Caco-2 (cell line): ENCODE measurements around the gene SULT2B1. TPM values are rescaled to one million over a fixed set of nuclear protein-coding genes. Genes with fewer than 3 reads are reported as not detected.
"Not testable (repeated sequence)": the region's sequence is repeated elsewhere in the genome, so short reads cannot be mapped to it uniquely, and the experiment has no call there.

Experiments used
- BruUV-seq: library from RNA; stranded (reverse); fragments of 400-500 nt; replicated peaks from 2 replicates; lab custom pipeline; 2021; lab: Mats Ljungman, UMichigan
- CTCF ChIA-PET: fragments of 300-600 bp; sonication (Branson Sonifier 250); formaldehyde crosslinking; loops from one replicate; lab custom pipeline; 2022; ENCODE audit warnings: antibody characterized with exemption; lab: Charles Lee
- POLR2A ChIA-PET: fragments of 300-600 bp; sonication (Branson Sonifier 250); formaldehyde crosslinking; loops from one replicate; lab custom pipeline; 2022; ENCODE audit warnings: antibody characterized with exemption; lab: Charles Lee
- DNase-seq, 2 experiments: peaks; one replicate each; pipeline versions ENCODE4 v3.0.0 to v3.0.0-alpha.2; 2020 to 2022
- H3K27me3 ChIP-seq: replicated peaks from 2 replicates; pipeline ENCODE4 v1.6.0; 2011; ENCODE audit warnings: low read length; ENCODE audit not compliant: control insufficient read depth, insufficient read depth
- H3K36me3 ChIP-seq: 2 replicates; pipeline ENCODE4 v1.5.1; 2011; ENCODE audit warnings: low read length; ENCODE audit not compliant: control insufficient read depth, insufficient read depth
- H3K4me1 ChIP-seq: fragments of 250-450 bp; sonication (Bioruptor Pico); 2 replicates; pipeline ENCODE4 v1.5.1; 2020; ENCODE audit warnings: mild to moderate bottlenecking
- H3K4me3 ChIP-seq: 2 replicates; pipeline ENCODE4 v1.5.1; 2011; ENCODE audit warnings: low read depth, mild to moderate bottlenecking, control low read depth, low read length
- H3K9me3 ChIP-seq: fragments of 250-450 bp; sonication (Bioruptor Pico); 2 replicates; pipeline ENCODE4 v1.5.1; 2020; ENCODE audit warnings: mild to moderate bottlenecking, moderate library complexity
- H3K27ac Mint-ChIP-seq: one replicate; pipeline ENCODE4 v1.8.0; 2022; ENCODE audit warnings: mixed read lengths; ENCODE audit not compliant: unreplicated experiment
- H3K27me3 Mint-ChIP-seq: one replicate; pipeline ENCODE4 v1.8.0; 2022; ENCODE audit warnings: mixed read lengths; ENCODE audit not compliant: insufficient read depth, unreplicated experiment
- H3K36me3 Mint-ChIP-seq: one replicate; pipeline ENCODE4 v1.8.0; 2022; ENCODE audit warnings: mild to moderate bottlenecking, mixed read lengths; ENCODE audit not compliant: insufficient read depth, unreplicated experiment
- H3K4me1 Mint-ChIP-seq: one replicate; pipeline ENCODE4 v1.8.0; 2022; ENCODE audit warnings: low read depth, mixed read lengths; ENCODE audit not compliant: unreplicated experiment
- H3K4me3 Mint-ChIP-seq: one replicate; pipeline ENCODE4 v1.8.0; 2022; ENCODE audit warnings: mild to moderate bottlenecking, moderate library complexity, mixed read lengths; ENCODE audit not compliant: unreplicated experiment
- H3K9me3 Mint-ChIP-seq: one replicate; pipeline ENCODE4 v1.8.0; 2022; ENCODE audit warnings: mixed read lengths; ENCODE audit not compliant: unreplicated experiment
- intact Hi-C: fragments of 100-400 bp; cut with micrococcal nuclease; formaldehyde crosslinking; loops from one replicate; pipeline ENCODE4 v1.10.0; 2022; ENCODE audit not compliant: unreplicated experiment
- total RNA-seq: library from RNA; stranded (reverse); gene quantifications from 2 replicates; pipeline ENCODE4 v1.2.3, GENCODE V29; 2022
- TF ChIP-seq, protein P1 (sequence below), 2 experiments: fragments of 200-600 bp in 1 of 2; IDR thresholded peaks; 1 replicate in 1 of 2; 2 replicates in 1 of 2; pipeline versions ENCODE4 v1.5.1 to v1.8.0; 2011 to 2022; ENCODE audit warnings: antibody characterized with exemption in 1 of 2, control low read depth in 1 of 2, inconsistent platforms in 1 of 2, low read depth in 1 of 2, low read length in 1 of 2, mild to moderate bottlenecking in 1 of 2, moderate library complexity in 1 of 2; ENCODE audit not compliant: insufficient read depth in 1 of 2, severe bottlenecking in 1 of 2, unreplicated experiment in 1 of 2

SULT2B1 gene
- total RNA-seq, 1 experiment from 2014 or later: 1.4 TPM

DNA sequence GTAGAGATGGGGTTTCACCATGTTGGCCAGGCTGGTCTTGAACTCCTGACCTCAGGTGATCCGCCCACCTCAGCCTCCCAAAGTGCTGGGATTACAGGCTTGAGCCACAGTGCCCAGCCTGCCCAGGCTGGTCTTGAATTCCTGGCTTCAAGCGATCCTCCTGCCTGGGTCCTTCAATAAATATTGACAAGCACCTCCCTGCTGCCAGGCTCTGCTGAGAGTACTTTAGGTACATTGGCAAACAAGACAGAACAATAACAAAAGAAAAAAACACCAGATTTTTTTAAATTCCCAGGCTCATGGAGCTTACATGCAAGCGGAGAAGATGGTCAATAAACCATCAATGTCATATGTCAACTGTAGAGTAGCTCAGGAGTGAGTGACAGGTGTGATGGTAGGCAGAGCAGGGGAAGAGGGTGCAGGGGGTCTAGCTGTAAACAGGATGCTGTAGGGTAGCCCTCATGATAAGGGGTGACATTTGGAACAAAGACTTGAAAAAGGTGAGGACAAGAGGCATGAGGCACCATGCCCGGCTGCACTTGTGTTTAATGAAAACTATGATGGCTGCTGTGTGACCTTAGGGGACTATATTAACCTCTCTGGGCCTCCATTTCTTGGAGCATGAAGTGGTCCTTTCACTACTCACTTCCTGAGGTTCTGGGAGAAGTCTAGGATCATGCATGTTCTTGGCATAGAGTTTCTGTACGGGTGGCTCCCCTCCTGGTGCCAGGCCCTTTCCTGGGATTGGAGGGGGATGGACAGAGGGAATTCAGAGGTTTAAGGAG is 19.6 kb downstream of the SULT2B1 start:
- Mint-ChIP-seq H3K27me3 (no peaks in the 10 kb centered on the region), H3K4me1 (peaks cover 23% of the 10 kb centered on the region), H3K4me3 (no peak overlapping the region), H3K36me3 (peaks cover 7% of the 10 kb centered on the region), H3K9me3 (no peaks in the 10 kb centered on the region), H3K27ac (peak overlapping the region; percentile 67)
- ChIA-PET POLR2A (interaction anchor here (0.9 kb wide), 1 partner anchor 18 kb away, joined by 6 read pairs; no protein-coding TSS in a partner anchor), CTCF (interaction anchor here (0.6 to 0.8 kb wide), 3 partner anchors 17 to 126 kb away, joined by 3 to 6 read pairs (median 3); partner anchors contain the start of gene GRWD1)
- no peaks in the 10 kb centered on the region for H3K27me3 ChIP-seq
- peaks cover 31% of the 10 kb centered on the region for H3K4me1 ChIP-seq
- no peaks in the 10 kb centered on the region for H3K36me3 ChIP-seq
- DNase-seq: peak; percentile 64 to 74
- H3K9me3 ChIP-seq: no peaks in the 10 kb centered on the region
- no peak overlapping the region for H3K4me3 ChIP-seq
- no TSS peak for BruUV-seq
- TF ChIP-seq, protein P1, sequence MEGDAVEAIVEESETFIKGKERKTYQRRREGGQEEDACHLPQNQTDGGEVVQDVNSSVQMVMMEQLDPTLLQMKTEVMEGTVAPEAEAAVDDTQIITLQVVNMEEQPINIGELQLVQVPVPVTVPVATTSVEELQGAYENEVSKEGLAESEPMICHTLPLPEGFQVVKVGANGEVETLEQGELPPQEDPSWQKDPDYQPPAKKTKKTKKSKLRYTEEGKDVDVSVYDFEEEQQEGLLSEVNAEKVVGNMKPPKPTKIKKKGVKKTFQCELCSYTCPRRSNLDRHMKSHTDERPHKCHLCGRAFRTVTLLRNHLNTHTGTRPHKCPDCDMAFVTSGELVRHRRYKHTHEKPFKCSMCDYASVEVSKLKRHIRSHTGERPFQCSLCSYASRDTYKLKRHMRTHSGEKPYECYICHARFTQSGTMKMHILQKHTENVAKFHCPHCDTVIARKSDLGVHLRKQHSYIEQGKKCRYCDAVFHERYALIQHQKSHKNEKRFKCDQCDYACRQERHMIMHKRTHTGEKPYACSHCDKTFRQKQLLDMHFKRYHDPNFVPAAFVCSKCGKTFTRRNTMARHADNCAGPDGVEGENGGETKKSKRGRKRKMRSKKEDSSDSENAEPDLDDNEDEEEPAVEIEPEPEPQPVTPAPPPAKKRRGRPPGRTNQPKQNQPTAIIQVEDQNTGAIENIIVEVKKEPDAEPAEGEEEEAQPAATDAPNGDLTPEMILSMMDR (IDR thresholded peaks at IDR 0.05; ENCODE audit: insufficient read depth in 1 of 2, low read depth in 1 of 2, low read length in 1 of 2, severe bottlenecking in 1 of 2, unreplicated experiment in 1 of 2): no peak
- intact Hi-C loops: loop anchor here (1.0 kb wide), 1 partner anchor 13 kb away; no protein-coding TSS in a partner anchor

DNA sequence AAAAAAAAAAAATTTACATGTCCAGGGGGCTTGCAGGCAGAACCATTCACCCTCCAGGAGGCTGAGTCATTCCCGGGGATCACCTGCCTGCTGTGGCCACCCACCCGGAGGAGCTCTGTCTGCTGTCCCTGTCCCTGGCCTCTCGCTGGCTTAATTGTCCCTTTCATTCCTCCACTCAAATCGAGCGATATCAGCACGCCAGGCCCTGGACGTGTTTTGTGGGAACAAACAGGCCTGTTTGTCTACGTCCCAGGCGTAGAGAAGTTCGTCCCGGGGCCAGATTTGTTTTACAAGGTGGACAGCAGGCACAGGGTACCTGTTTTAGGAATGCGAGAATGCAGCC is 21.2 kb downstream of the SULT2B1 start:
- Mint-ChIP-seq H3K27ac (peak overlapping the region; percentile 67), H3K4me1 (peaks cover 18% of the 10 kb centered on the region), H3K36me3 (peaks cover 15% of the 10 kb centered on the region), H3K27me3 (no peaks in the 10 kb centered on the region), H3K9me3 (no peaks in the 10 kb centered on the region), H3K4me3 (no peak overlapping the region)
- BruUV-seq: no TSS peak
- intact Hi-C loops: no loop called here
- ChIA-PET CTCF (interaction anchor here (0.7 to 1.2 kb wide), 3 partner anchors 11 to 86 kb away, joined by 3 to 5 read pairs (median 3); no protein-coding TSS in a partner anchor), POLR2A (interaction anchor here (0.9 kb wide), 1 partner anchor 15 kb away, joined by 5 read pairs; no protein-coding TSS in a partner anchor)
- H3K4me3 ChIP-seq: no peak overlapping the region
- peaks cover 30% of the 10 kb centered on the region for H3K4me1 ChIP-seq
- H3K9me3 ChIP-seq: no peaks in the 10 kb centered on the region
- H3K27me3 ChIP-seq: no peaks in the 10 kb centered on the region
- no peak for DNase-seq
- TF ChIP-seq, protein P1 (IDR thresholded peaks at IDR 0.05; ENCODE audit: insufficient read depth in 1 of 2, low read depth in 1 of 2, low read length in 1 of 2, severe bottlenecking in 1 of 2, unreplicated experiment in 1 of 2): no peak
- H3K36me3 ChIP-seq: no peaks in the 10 kb centered on the region

DNA sequence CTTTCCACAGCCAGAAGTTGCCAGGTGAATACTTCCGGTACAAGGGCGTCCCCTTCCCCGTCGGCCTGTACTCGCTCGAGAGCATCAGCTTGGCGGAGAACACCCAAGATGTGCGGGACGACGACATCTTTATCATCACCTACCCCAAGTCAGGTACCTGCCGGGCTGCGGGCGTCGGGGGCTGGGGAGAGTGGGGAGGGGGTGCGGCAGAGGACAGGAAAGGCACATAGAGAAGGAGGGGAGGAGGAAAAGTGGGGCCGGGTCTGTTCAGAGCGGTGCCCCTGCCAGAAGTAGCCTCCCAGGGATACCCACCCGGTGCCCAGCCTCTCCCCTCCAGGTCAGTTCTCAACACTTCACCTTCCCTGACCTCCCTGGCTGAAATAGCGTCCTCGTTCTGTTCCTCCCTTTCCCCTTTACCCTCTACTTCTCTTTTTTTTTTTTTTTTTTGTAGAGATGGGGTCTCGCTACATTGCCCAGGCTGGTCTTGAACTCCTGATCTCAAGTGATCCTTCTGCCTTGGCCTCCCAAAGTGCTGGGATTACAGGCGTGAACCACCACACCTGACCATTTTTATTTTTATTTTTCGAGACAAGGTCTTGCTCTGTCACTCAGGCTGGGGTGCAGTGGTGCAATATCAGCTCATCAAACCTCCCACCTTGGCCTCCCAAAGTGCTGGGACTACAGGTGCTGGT is 24.1 kb downstream of the SULT2B1 start:
- peaks cover 16% of the 10 kb centered on the region for H3K4me1 Mint-ChIP-seq
- no peaks in the 10 kb centered on the region for H3K27me3 Mint-ChIP-seq
- H3K4me3 Mint-ChIP-seq: no peak overlapping the region
- Histone ChIP-seq H3K36me3 (no peaks in the 10 kb centered on the region), H3K4me3 (no peak overlapping the region), H3K4me1 (peaks cover 23% of the 10 kb centered on the region), H3K27me3 (no peaks in the 10 kb centered on the region), H3K9me3 (no peaks in the 10 kb centered on the region)
- TF ChIP-seq, protein P1 (IDR thresholded peaks at IDR 0.05; ENCODE audit: insufficient read depth in 1 of 2, low read depth in 1 of 2, low read length in 1 of 2, severe bottlenecking in 1 of 2, unreplicated experiment in 1 of 2): no peak
- ChIA-PET CTCF (interaction anchor here (1.6 kb wide), 1 partner anchor 33 kb away, joined by 8 read pairs; no protein-coding TSS in a partner anchor), POLR2A (no interaction called here)
- no peak for DNase-seq
- no peaks in the 10 kb centered on the region for H3K9me3 Mint-ChIP-seq
- BruUV-seq: no TSS peak
- no peak overlapping the region for H3K27ac Mint-ChIP-seq
- intact Hi-C loops: no loop called here
- H3K36me3 Mint-ChIP-seq: peaks cover 15% of the 10 kb centered on the region

DNA sequence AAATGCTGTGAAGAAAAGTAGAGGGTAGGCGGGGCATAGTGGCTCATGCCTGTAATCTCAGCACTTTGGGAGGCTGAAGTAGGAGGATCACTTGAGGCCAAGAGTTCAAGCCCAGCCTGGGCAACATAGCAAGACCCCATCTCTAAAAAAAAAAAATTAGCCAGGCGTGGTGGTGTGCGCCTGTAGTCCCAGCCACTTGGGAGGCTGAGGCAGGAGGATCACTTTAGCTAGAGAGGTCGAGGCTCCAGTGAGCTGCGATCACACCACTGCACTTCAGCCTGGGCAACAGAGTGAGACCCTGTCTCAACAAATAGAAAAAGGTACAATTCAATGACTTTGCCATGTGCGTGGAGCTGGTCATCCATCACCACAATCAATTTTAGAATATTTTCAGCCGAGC is 25.9 kb downstream of the SULT2B1 start:
- intact Hi-C loops, H3K4me3 ChIP-seq, BruUV-seq, DNase-seq, H3K36me3 ChIP-seq, H3K9me3 ChIP-seq, H3K27me3 ChIP-seq, H3K9me3 Mint-ChIP-seq, H3K4me1 Mint-ChIP-seq, H3K27ac Mint-ChIP-seq, H3K27me3 Mint-ChIP-seq, H3K4me3 Mint-ChIP-seq, POLR2A ChIA-PET, H3K36me3 Mint-ChIP-seq: not testable (repeated sequence)
- H3K4me1 ChIP-seq: peaks cover 14% of the 10 kb centered on the region; the same call in 1 of the 2 replicates
- CTCF ChIA-PET: interaction anchor here (0.8 kb wide), 1 partner anchor 88 kb away, joined by 3 read pairs; no protein-coding TSS in a partner anchor
